ENCODE results near the gene AFF3.
"Not testable (repeated sequence)": the region's sequence is repeated elsewhere in the genome, so short reads cannot be mapped to it uniquely, and the experiment has no call there.

The AFF3 gene

DNA sequence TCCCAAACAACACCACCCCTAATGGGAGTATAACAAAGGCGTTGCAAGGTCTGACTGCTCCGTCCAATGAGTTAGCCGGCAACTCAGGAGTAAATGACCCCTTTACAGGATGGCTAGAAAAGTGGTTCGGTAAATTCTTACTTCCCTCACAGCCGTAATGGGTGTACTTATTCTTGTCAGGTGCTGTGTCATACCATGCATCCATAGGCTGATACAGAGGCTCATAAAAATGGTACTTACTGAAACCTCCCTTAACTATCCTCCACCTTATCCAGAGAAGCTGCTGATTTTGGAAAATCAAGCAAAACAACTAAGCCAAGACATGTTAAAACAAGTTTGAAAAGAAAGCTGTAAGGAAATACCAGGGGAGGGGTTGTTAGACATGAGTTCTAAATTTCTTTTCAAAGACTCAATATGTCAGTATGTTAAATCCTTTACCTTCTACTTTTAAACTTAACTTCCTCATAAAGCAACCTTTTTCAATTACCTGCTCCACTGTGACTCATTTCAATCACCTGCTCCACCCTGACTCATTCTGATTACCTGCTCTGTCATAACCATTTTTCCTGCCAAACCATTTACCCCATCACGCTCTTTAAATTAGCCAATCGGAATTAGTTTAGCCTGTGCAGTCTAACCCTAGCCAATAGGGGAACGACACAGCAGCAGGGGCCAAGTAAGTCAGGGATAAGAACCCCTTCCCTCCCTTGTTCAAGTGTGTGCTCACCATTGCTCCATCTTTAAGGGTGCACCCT lies 638.6 kb downstream of the AFF3 start:
- H2BK120ac ChIP-seq (ENCODE audit: low read depth, low read length); H3K18ac ChIP-seq (ENCODE audit: low read depth in 1 of 2, low read length in 2 of 2); H3K79me1 ChIP-seq (replicated peaks; ENCODE audit: low read length, poor library complexity, severe bottlenecking); H4K8ac ChIP-seq (ENCODE audit: low read length); H4K91ac ChIP-seq (ENCODE audit: low read length); H3K4ac ChIP-seq (ENCODE audit: low read depth in 1 of 2, low read length in 2 of 2); H3K9ac ChIP-seq (ENCODE audit: low read length); H2AFZ ChIP-seq (ENCODE audit: low read depth, low read length); H3K14ac ChIP-seq (ENCODE audit: low read length in 2 of 2); H3K4me2 ChIP-seq (ENCODE audit: low read length, poor library complexity, severe bottlenecking); H3K36me3 ChIP-seq (ENCODE audit: control insufficient read depth in 1 of 2, insufficient read depth in 2 of 2, low read depth in 1 of 2, low read length in 2 of 2); H3K27ac ChIP-seq (ENCODE audit: low read length, poor library complexity, severe bottlenecking); H2BK12ac ChIP-seq (ENCODE audit: low read length in 2 of 2); H3K9me3 ChIP-seq (ENCODE audit: control insufficient read depth, low read length); H2BK15ac ChIP-seq (ENCODE audit: low read depth, poor library complexity, severe bottlenecking); H3K4me1 ChIP-seq (ENCODE audit: control insufficient read depth, insufficient read depth, low read depth, low read length); DNase-seq; H3K23ac ChIP-seq (ENCODE audit: low read length in 2 of 2); H2BK5ac ChIP-seq (ENCODE audit: low read depth, low read length, poor library complexity, severe bottlenecking); H3K4me3 ChIP-seq (ENCODE audit: insufficient read depth in 1 of 2, low read depth in 1 of 2, low read length in 2 of 2); H2AK5ac ChIP-seq (ENCODE audit: low read length, severe bottlenecking): not testable (repeated sequence)
- peaks cover 0 to 35% of the 10 kb centered on the region in 2 experiments for H3K27me3 ChIP-seq (ENCODE audit: control insufficient read depth in 1 of 2, insufficient read depth in 1 of 2, low read length in 2 of 2)
- 85% methylated on average over 8 of the region's 8 CpGs for WGBS

DNA sequence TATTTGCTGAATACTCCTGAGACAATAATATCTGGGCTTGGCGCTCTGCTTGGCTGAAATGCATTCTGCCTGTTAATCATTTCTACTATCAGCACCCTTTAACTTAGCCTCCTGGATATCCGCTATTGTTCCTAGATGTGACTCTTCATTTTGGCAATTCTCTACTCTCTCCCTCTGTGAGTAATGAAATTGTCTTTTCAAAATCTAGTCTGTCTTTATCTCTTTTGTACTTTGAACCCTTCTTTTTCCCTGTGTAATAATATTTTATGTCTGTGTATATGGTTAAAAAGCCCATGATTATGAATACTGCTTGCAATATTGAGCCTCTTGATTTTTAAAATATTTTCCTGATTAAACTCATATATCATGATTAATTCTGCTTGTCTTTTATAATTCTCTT lies 646.4 kb downstream of the AFF3 start:
- H4K8ac ChIP-seq (ENCODE audit: low read length): no peak overlapping the region
- no peak overlapping the region for H3K18ac ChIP-seq (ENCODE audit: low read depth in 1 of 2, low read length in 2 of 2)
- H2BK15ac ChIP-seq (ENCODE audit: low read depth, poor library complexity, severe bottlenecking): no peak overlapping the region
- WGBS: 100% methylated on average over 2 of the region's 2 CpGs
- no peak overlapping the region for H3K23ac ChIP-seq (ENCODE audit: low read length in 2 of 2)
- H3K14ac ChIP-seq (ENCODE audit: low read length in 2 of 2): no peak overlapping the region
- no peaks in the 10 kb centered on the region for H3K36me3 ChIP-seq (ENCODE audit: control insufficient read depth in 1 of 2, insufficient read depth in 2 of 2, low read depth in 1 of 2, low read length in 2 of 2)
- H3K9me3 ChIP-seq (ENCODE audit: control insufficient read depth, low read length): no peaks in the 10 kb centered on the region
- no peak overlapping the region for H2BK5ac ChIP-seq (ENCODE audit: low read depth, low read length, poor library complexity, severe bottlenecking)
- H2AK5ac ChIP-seq (ENCODE audit: low read length, severe bottlenecking): no peak overlapping the region
- no peak overlapping the region for H3K4me2 ChIP-seq (ENCODE audit: low read length, poor library complexity, severe bottlenecking)
- no peak overlapping the region for H2BK12ac ChIP-seq (ENCODE audit: low read length in 2 of 2)
- no peak overlapping the region for H2AFZ ChIP-seq (ENCODE audit: low read depth, low read length)
- H3K9ac ChIP-seq (ENCODE audit: low read length): no peak overlapping the region
- H4K91ac ChIP-seq (ENCODE audit: low read length): no peak overlapping the region
- H3K79me1 ChIP-seq (replicated peaks; ENCODE audit: low read length, poor library complexity, severe bottlenecking): no peaks in the 10 kb centered on the region
- no peak for DNase-seq
- no peaks in the 10 kb centered on the region for H3K4me1 ChIP-seq (ENCODE audit: control insufficient read depth, insufficient read depth, low read depth, low read length)
- no peak overlapping the region for H3K4ac ChIP-seq (ENCODE audit: low read depth in 1 of 2, low read length in 2 of 2)
- no peak overlapping the region for H3K27ac ChIP-seq (ENCODE audit: low read length, poor library complexity, severe bottlenecking)
- no peak overlapping the region for H3K4me3 ChIP-seq (ENCODE audit: insufficient read depth in 1 of 2, low read depth in 1 of 2, low read length in 2 of 2)
- peaks cover 21 to 31% of the 10 kb centered on the region in 2 experiments for H3K27me3 ChIP-seq (ENCODE audit: control insufficient read depth in 1 of 2, insufficient read depth in 1 of 2, low read length in 2 of 2)
- no peak overlapping the region for H2BK120ac ChIP-seq (ENCODE audit: low read depth, low read length)

All from mesenchymal stem cell (in vitro differentiated cells and primary cell).